ENCODE results near the gene PLCB2.

The PLCB2 gene

DNA sequence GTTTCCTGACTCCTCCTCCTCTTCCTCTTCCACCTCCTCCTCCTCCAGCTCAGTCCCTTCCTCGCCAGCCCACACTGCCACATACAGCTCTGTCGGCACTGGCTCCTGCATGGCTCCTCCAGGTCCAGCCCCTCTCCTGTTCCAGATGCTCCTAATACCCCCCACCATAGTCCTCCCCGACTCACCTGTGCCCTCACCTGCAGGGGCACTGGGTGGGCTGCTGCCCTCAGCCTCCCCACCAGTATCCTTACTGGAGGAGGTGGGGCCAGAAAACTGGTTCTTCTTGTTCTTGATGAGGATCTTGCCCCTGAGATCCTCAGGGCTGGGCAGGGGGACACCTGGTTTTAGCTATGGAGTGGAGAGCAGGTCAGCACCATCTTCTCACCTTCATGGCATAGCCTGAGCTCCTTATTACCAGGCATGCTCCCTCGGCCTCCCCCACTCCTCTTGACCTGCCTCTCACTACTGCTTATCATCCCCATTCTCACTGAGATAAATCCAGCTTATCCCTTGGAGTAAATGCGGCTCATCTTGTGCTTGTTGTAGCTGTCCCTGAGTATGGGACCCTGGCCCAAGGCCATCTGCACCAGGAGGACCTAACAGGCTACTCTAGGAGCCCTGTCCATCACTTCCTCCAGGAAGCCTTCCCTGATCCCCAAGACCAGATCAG, 11.0 kb downstream of the PLCB2 start:
- TF ChIP-seq ZNF274 (IDR thresholded peaks at IDR 0.05; ENCODE audit: low read depth, low read length) = no peak
- no peak overlapping the region for H3K4me3 ChIP-seq (ENCODE audit: low read length)

DNA sequence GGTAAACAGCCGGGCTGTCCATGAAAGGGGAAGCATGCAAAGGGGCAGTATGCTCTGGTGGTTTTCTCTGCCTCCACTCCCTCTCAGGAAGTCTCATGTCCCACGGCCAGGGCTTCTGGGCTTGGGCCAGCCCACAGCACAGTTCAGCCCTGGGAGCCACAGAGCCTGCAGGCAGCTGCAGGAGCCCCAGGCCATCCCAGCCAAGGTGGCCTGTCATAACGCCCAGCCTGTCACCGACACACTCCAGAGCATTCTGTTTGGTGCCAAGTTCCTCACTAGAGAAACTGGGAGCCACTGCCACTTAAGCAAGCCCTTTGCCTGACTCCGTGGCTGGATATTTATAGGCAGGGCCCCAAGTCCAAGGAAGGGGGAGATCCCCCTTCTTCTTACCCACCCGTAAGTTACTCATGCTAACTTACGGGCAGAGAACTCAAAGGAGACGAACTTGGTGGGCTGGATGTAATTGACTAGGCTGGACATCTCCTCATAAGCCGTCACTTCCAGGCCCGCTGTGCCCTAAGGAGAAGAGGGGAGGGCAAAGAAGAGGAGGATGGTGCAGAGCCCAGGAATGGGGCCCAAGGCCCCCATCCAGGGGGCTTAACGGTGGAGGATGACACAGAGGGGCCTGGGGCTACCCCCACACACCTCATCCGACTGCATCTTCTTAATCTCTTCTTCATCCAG, 11.7 kb downstream of the PLCB2 start:
- H3K4me3 ChIP-seq (ENCODE audit: low read length) = no peak overlapping the region
- no peak for TF ChIP-seq ZNF274 (IDR thresholded peaks at IDR 0.05; ENCODE audit: low read depth, low read length)

DNA sequence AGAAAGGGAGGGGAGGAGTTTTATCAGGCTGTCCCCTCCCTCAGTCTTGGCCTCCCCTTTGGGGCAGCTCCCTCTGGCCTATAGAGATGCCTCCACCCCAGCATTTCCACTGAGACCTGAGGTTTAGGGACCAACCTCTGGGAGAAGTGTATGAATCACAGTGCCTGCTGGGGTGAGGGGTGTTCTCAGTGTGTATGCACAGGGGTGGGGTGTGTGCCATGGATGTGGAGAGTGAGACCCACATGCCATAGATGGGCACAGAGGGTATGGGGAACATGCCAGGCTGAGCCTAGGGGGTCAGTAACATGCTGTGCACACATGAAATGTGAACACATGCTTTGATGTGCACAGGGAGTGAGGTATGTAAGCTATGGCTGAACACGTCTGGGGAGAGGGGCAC, 12.4 kb downstream of the PLCB2 start:
- TF ChIP-seq ZNF274 (IDR thresholded peaks at IDR 0.05; ENCODE audit: low read depth, low read length) = no peak
- no peak overlapping the region for H3K4me3 ChIP-seq (ENCODE audit: low read length)

DNA sequence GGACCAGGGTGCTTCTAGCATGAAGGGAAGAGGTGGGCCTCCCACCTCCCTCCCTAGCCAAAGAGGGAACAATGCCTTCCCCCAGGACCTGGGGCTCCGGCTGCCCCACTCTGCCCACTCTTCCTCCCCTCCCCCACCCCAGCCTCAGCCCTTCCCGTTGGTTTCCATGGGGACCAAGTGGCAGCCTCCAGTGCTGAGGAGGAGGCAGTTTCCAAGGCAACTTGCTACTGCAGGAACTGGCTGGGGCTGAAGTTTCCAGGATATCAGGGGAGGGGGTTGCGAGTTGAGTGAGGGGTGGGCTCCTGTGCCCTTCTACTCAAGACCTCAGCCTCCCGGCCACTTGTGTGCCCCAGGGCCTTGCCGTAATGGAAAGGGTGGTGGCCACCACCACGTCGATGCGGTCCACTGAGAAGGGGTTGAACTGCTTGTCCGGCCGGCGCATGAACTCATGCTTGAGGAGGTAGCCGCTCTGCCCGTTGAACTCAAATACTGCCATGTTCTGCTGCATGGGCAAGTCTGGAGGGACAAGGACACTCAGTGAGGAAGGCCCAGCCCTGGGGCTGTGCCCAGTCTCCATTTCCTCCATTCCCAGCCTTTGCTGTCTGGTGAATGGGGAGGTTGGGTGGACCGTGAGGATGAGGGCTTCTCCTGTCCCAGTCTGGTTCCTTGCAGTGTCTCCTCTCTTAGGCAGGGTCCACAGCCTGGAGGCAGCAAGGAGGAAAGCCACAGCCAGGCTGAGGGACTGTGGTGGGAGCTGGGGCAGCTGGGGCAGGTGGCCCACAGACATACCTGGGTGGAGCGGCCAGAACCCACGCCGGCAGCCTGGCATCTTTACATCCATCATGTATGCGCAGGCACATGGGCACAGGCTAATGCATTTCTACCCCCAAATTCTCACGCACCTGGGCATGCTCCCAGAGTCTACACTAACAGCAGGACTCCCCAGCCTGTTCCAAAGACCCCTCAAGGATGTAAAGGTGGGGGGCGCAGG, 13.5 kb downstream of the PLCB2 start:
- TF ChIP-seq ZNF274 (IDR thresholded peaks at IDR 0.05; ENCODE audit: low read depth, low read length) = no peak
- no peak overlapping the region for H3K4me3 ChIP-seq (ENCODE audit: low read length)

DNA sequence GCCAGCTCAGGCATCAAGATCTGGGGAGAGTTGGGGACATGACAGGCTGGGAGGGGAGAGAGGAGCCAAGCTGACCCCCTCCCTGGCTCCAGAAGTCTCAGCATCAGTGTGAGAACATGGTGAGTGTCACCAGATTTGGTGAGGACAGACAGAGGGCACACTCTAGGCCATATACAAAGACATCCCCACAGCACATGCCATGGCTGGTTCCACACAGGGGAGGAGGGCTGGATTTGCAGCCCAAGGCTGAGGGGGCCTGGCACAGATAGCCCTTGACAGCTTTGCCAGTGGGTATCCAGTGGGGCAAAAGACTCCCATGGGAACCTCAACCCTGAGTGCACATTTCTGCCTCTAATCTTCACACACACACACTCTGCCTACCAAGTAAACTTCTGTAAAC, 14.7 kb downstream of the PLCB2 start:
- TF ChIP-seq ZNF274 (IDR thresholded peaks at IDR 0.05; ENCODE audit: low read depth, low read length) = no peak
- no peak overlapping the region for H3K4me3 ChIP-seq (ENCODE audit: low read length)

DNA sequence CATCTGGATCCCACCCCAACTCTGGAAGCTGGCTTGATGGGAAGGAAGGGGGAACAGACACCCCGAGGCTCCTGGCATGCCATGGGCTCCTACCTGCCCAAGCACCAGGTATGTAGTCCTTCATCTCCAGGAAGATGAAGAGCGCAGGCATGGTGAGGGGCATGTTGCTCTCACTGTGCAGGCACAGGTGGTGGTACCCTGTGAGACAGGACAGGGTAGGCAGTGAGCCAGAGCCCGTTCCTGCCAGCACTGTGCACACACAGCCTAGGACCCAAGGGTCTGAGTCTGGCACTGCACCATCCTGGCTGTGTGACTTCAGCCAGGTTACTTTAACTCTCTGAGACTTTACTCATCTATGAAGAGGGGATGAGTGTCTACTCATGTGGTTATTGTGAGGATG, 15.5 kb downstream of the PLCB2 start:
- H3K4me3 ChIP-seq (ENCODE audit: low read length) = no peak overlapping the region
- no peak for TF ChIP-seq ZNF274 (IDR thresholded peaks at IDR 0.05; ENCODE audit: low read depth, low read length)

DNA sequence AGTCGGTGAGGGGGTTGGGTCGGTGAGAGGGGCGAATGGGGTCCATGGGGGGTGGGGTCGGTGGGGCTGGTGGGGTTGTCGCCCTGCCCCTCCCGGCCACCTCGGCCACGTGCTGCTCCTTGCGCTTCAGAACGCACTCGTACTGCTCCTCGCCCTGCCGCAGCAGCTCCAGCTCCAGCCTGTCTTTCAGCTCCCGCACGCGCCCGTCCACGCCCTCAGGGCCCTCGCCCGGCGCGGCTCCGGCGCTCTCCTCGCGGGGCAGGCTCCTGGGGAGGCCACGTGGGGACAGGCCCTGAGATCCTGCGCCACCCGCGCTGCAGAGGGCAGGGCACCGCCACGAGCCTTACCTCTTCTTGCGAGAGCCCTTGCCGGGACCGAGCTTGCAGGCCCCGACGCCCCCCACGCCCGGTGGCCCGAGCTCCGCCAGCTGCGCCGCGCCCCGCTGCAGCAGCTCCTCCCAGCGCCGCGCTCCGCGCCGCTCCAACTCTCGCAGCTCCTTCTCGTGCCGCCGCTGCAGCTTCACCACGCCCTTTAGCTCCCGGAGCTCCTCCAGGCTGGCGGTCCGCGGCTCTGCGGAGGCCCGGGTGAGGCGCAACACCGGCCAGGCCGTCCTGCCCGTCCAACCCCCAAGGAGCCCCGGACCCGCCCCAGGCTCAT, 16.7 kb downstream of the PLCB2 start:
- TF ChIP-seq ZNF274 (IDR thresholded peaks at IDR 0.05; ENCODE audit: low read depth, low read length) = no peak
- H3K4me3 ChIP-seq (ENCODE audit: low read length) = no peak overlapping the region

DNA sequence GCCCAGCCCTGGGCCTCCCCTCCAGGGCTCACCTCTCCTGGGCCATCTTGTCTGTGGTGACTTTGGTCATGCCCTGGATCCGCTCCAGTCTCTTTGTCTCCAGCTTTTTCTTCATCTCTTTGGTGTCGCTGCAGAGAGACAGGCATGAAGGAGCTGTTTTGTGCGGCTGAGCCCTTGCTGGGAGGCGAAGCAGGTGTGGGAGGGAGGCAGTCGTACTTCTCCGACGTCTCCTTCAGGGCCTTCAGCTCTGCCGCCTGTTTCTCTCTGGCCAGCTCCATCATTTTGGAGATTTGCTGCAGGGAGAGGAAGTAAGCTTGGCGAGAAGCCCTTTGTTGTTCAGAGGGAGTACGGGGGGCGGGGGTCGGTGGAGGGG, 17.2 kb downstream of the PLCB2 start:
- H3K4me3 ChIP-seq (ENCODE audit: low read length) = no peak overlapping the region
- TF ChIP-seq ZNF274 (IDR thresholded peaks at IDR 0.05; ENCODE audit: low read depth, low read length) = no peak

DNA sequence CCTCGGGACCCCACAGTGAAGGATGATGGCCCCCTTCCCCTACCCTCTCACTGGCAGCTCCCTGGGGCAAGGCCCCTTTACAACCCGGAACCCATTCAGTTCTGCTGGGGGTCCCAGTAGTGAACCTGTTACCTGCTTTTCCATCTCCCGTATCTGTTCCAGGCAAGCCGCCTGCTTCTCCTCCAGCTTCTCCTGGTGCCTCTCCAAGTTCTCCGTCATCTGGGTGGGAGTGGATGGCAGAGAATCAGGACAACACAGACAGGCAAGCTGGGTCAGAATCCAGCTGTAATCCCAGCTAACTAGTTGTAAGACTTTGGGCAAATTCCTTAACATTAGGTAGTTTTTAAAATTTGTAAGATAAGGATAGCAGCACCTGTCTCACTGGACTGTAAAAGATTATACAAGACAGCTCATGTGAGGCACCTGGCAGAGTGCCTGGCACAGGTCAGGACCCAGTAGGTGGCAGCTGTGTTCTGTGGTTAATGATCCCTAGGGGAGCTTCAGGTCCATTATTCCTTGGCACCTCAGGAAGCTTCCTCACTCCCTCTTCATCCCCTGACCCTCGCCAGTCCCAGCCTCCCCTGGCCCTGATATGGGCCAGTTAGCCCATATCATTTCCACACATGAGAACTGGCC, 18.5 kb downstream of the PLCB2 start:
- no peak for TF ChIP-seq ZNF274 (IDR thresholded peaks at IDR 0.05; ENCODE audit: low read depth, low read length)
- no peak overlapping the region for H3K4me3 ChIP-seq (ENCODE audit: low read length)

DNA sequence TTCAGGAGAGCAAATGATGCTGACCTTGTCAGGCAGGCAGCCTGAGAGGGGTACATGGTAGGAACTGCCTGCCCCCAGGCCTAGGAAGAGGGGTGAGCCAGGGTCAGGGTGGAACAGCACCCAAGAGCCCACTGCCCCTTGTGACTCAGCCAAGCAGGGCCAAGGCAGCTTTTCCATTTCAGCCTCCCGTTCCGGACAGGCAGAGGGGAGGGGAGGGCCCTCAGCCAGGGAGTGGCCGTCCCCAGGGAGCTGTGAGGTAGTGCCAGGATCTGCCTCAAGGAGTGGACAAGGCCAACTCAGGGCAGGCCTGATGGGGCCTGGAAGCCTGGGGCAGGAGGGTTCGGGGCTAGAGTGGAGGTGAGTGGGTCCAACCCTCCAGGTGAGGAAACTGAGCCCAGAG, 19.8 kb downstream of the PLCB2 start:
- no peak for TF ChIP-seq ZNF274 (IDR thresholded peaks at IDR 0.05; ENCODE audit: low read depth, low read length)

DNA sequence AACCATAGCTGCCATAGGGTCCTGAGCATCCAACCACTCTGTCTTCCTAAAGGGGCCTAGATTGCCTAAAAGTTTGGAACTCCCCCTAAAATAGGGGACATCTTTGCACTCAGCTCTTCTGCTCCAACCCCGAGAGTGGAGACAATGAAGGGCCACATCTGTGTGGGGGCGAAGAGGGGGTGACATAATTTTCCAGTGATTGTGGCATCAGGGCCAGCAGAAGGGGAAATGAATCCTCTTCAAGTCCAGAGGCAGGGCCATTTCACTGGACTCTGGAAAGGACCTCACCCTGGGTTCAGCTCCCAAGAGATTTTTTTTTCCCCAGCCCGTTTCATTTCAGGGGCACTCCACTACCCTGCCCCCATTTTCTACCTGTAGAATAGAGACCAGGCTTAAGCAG, 20.2 kb downstream of the PLCB2 start:
- no peak for TF ChIP-seq ZNF274 (IDR thresholded peaks at IDR 0.05; ENCODE audit: low read depth, low read length)
- no peak overlapping the region for H3K4me3 ChIP-seq (ENCODE audit: low read length)

More for the DNA sequence above, 19.8 kb downstream of the PLCB2 start:
- no peak overlapping the region for H3K4me3 ChIP-seq (ENCODE audit: low read length)

DNA sequence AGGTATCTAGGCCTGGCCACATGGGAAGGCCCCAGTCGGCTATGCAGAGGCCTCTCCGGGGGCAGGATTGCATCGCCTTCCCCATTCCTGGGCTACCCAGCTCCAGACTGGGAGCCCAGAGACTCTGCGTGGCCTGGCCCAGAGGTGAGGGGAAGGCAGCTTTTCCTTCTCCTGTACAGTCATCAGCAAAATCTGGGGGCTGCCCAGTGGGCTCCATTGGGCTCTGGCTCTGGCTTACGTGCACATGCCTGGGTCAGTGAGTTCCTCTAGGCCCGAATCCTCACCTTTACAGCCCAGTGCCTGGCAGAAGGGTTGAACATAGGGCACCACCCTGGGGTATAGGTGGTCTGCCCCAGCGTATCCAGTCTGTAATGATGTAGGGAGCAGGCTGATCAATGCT, 20.9 kb downstream of the PLCB2 start:
- no peak for TF ChIP-seq ZNF274 (IDR thresholded peaks at IDR 0.05; ENCODE audit: low read depth, low read length)

DNA sequence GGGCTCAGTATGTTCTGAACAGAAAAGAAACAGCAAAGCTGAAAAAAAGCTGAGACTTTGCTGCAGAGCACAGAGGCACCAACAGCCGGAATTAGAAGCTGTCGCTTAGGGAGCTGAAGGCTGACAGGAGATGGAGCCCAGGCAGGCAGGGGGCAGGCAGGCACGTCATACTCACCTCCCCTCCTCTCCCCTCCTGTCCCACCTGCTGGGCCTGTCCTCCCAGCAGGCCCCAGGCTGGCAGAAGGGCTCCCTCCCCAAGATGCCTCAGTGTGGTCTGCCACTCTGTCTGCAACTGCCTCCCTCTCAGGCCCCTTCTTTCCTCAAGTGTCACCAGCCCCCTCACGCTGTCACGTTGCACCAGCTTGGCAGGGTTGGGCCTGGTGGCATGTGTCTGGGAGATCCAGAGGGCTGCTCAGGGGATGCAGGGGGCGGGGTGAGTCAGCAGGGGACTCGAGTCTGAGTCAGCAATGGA, 21.6 kb downstream of the PLCB2 start:
- no peak for TF ChIP-seq ZNF274 (IDR thresholded peaks at IDR 0.05; ENCODE audit: low read depth, low read length)
- H3K4me3 ChIP-seq (ENCODE audit: low read length) = no peak overlapping the region

More for the DNA sequence above, 20.9 kb downstream of the PLCB2 start:
- no peak overlapping the region for H3K4me3 ChIP-seq (ENCODE audit: low read length)
